HCT116 (cell line): ENCODE results near the gene C1orf105. TPM values are rescaled to one million over a fixed set of nuclear protein-coding genes. Genes with fewer than 3 reads are reported as not detected.

Source experiments
- ATAC-seq: fragments of 200-7000 bp; cut with Tn5 transposase; 2 replicates; pipeline ENCODE4 v1.9.1; 2020; ENCODE audit warnings: mild to moderate bottlenecking, moderate library complexity
- BruUV-seq: library from RNA; stranded (reverse); fragments of 400-500 nt; replicated peaks from 2 replicates; lab custom pipeline; 2021; lab: Mats Ljungman, UMichigan
- CTCF ChIA-PET: fragments of 300-600 bp; sonication (Branson Sonifier 250); formaldehyde crosslinking; loops from one replicate; lab custom pipeline; 2021; ENCODE audit warnings: antibody characterized with exemption; lab: Charles Lee
- POLR2A ChIA-PET: fragments of 300-600, 350-600 bp; sonication (Branson Sonifier 250); formaldehyde crosslinking; loops from one replicate; lab custom pipeline; 2021; ENCODE audit warnings: antibody characterized with exemption; lab: Charles Lee
- RAD21 ChIA-PET, 2 experiments: fragments of 300-600 bp; sonication (Branson Sonifier 250); formaldehyde crosslinking; loops; one replicate each; lab custom pipeline; 2023; ENCODE audit warnings: low total read pairs in 2 of 2; ENCODE audit not compliant: uncharacterized antibody in 2 of 2, unreplicated experiment in 2 of 2, low non-redundant PET in 1 of 2; lab: Charles Lee
- DNase-seq: peaks from one replicate; pipeline ENCODE4 v3.0.0-alpha.2; 2010; ENCODE audit warnings: low read depth, low spot score
- H2AFZ ChIP-seq: fragments of 200-600 bp; shearing (Covaris generic), sonication (generic); 2 replicates; pipeline ENCODE4 v1.6.1; 2017; ENCODE audit warnings: low read depth, mixed run types, mixed read lengths, antibody characterized with exemption, low read length; ENCODE audit not compliant: poor library complexity, severe bottlenecking
- H3K27ac ChIP-seq: 2 replicates; pipeline ENCODE4 v1.5.1; 2012; ENCODE audit warnings: low read depth, low read length
- H3K27me3 ChIP-seq: fragments of 200-600 bp; sonication (generic); 2 replicates; pipeline ENCODE4 v1.6.1; 2016; ENCODE audit warnings: mixed run types, low read length, mixed read lengths; ENCODE audit not compliant: insufficient read depth
- H3K36me3 ChIP-seq, 2 experiments: fragments of 200-500 bp in 1 of 2; fragments of 200-600 bp in 1 of 2; sonication (Bioruptor generic) in 1 of 2; sonication (generic) in 1 of 2; 2 replicates each; pipeline versions ENCODE4 v1.5.1 to v1.6.1; 2014 to 2016; ENCODE audit warnings: low read length in 2 of 2, inconsistent platforms in 1 of 2, mixed read lengths in 1 of 2, mixed run types in 1 of 2; ENCODE audit not compliant: insufficient read depth in 2 of 2, control insufficient read depth in 1 of 2
- H3K4me1 ChIP-seq, 2 experiments: fragments of 200-600 bp in 1 of 2; sonication (generic) in 1 of 2; 2 replicates each; pipeline versions ENCODE4 v1.5.1 to v1.6.1; 2012 to 2017; ENCODE audit warnings: low read length in 2 of 2, inconsistent platforms in 1 of 2, mild to moderate bottlenecking in 1 of 2, mixed read lengths in 1 of 2, mixed run types in 1 of 2, moderate library complexity in 1 of 2; ENCODE audit not compliant: insufficient read depth in 2 of 2, control insufficient read depth in 1 of 2
- H3K4me2 ChIP-seq: fragments of 200-600 bp; sonication (generic); 2 replicates; pipeline ENCODE4 v1.6.1; 2017; ENCODE audit warnings: mixed run types, low read length, mixed read lengths
- H3K4me3 ChIP-seq, 2 experiments: fragments of 200-600 bp in 1 of 2; sonication (generic) in 1 of 2; replicated peaks in 1 of 2; 2 replicates each; pipeline ENCODE4 v1.5.1; 2011 to 2016; ENCODE audit warnings: low read length in 2 of 2, control low read depth in 1 of 2, low read depth in 1 of 2, mild to moderate bottlenecking in 1 of 2, mixed read lengths in 1 of 2, mixed run types in 1 of 2
- H3K79me2 ChIP-seq: fragments of 200-600 bp; sonication (generic); 2 replicates; pipeline ENCODE4 v1.6.1; 2017; ENCODE audit warnings: mild to moderate bottlenecking, mixed run types, low read length, moderate library complexity, mixed read lengths; ENCODE audit not compliant: insufficient read depth
- H3K9ac ChIP-seq: fragments of 200-600 bp; sonication (generic); 2 replicates; pipeline ENCODE4 v1.6.1; 2016; ENCODE audit warnings: low read length, mixed read lengths
- H3K9me2 ChIP-seq: fragments of 200-600 bp; sonication (generic), shearing (Covaris generic); 2 replicates; pipeline ENCODE4 v1.6.1; 2017; ENCODE audit warnings: mixed run types, mild to moderate bottlenecking, moderate library complexity; ENCODE audit not compliant: insufficient read depth
- H3K9me3 ChIP-seq, 2 experiments: fragments of 200-500 bp in 1 of 2; fragments of 200-600 bp in 1 of 2; sonication (Bioruptor generic) in 1 of 2; sonication (generic) in 1 of 2; 2 replicates each; pipeline ENCODE4 v1.6.1; 2014 to 2017; ENCODE audit warnings: low read length in 2 of 2, mixed read lengths in 2 of 2, inconsistent platforms in 1 of 2, low read depth in 1 of 2, mild to moderate bottlenecking in 1 of 2, mixed run types in 1 of 2, moderate library complexity in 1 of 2; ENCODE audit not compliant: control insufficient read depth in 1 of 2, insufficient read depth in 1 of 2
- H4K20me1 ChIP-seq: fragments of 200-600 bp; sonication (generic), shearing (Covaris generic); 2 replicates; pipeline ENCODE4 v1.6.1; 2017; ENCODE audit warnings: mixed run types, mild to moderate bottlenecking, moderate library complexity; ENCODE audit not compliant: insufficient read depth
- CTCF ChIP-seq, 3 experiments: fragments of 200-600 bp in 1 of 3; sonication (generic) in 1 of 3; IDR thresholded peaks in 2 of 3; conservative IDR thresholded peaks in 1 of 3; 2 replicates each; pipeline ENCODE4 v1.5.1; 2012 to 2017; ENCODE audit warnings: low read depth in 2 of 3, low read length in 2 of 3, antibody characterized with exemption in 1 of 3, borderline replicate concordance in 1 of 3, control low read depth in 1 of 3, mild to moderate bottlenecking in 1 of 3, mixed read lengths in 1 of 3, mixed run types in 1 of 3, moderate library complexity in 1 of 3; ENCODE audit not compliant: insufficient read depth in 1 of 3
- ELF1 ChIP-seq: IDR thresholded peaks from 2 replicates; pipeline ENCODE4 v1.6.1; 2012; ENCODE audit warnings: low read depth, borderline replicate concordance
- JUND ChIP-seq: IDR thresholded peaks from 2 replicates; pipeline ENCODE4 v1.6.1; 2012
- MAX ChIP-seq: IDR thresholded peaks from 2 replicates; pipeline ENCODE4 v1.6.1; 2012
- POLR2A ChIP-seq: IDR thresholded peaks from 2 replicates; pipeline ENCODE4 v1.7.0; 2011; ENCODE audit warnings: borderline replicate concordance; ENCODE audit not compliant: insufficient read depth, insufficient read length; ENCODE audit errors: extremely low read depth
- POLR2AphosphoS5 ChIP-seq: IDR thresholded peaks from 2 replicates; pipeline ENCODE4 v1.6.1; 2011; ENCODE audit warnings: mild to moderate bottlenecking, low read depth, low read length, moderate library complexity
- ZBTB33 ChIP-seq: IDR thresholded peaks from 2 replicates; pipeline ENCODE4 v1.6.1; 2011; ENCODE audit warnings: mild to moderate bottlenecking, low read length, moderate library complexity; ENCODE audit not compliant: insufficient replicate concordance; ENCODE audit errors: extremely low read depth
- intact Hi-C: fragments of 100-400 bp; cut with micrococcal nuclease; formaldehyde crosslinking; loops from 2 replicates; pipeline ENCODE4 v1.10.0; 2022
- total RNA-seq: library from RNA; stranded (reverse); gene quantifications from one replicate; pipeline ENCODE4 v1.2.1, GENCODE V29; 2021; ENCODE audit not compliant: unreplicated experiment

C1orf105 gene
- total RNA-seq, 1 experiment from 2014 or later, result not detected

GRCh38 chr1:172453607-172454006 lies 33.1 kb downstream of the C1orf105 start (continued):
- no peak for TF ChIP-seq ZBTB33

GRCh38 chr1:172455451-172455850 lies 35.0 kb downstream of the C1orf105 start:
- RAD21 ChIA-PET, result no interaction called here

More at GRCh38 chr1:172455451-172455850, 35.0 kb downstream of the C1orf105 start:
- Histone ChIP-seq H4K20me1 (no peaks in the 10 kb centered on the region), H3K4me1 (peaks cover 0 to 10% of the 10 kb centered on the region in 2 experiments; a peak in 2 of 4 replicates), H3K36me3 (no peaks in the 10 kb centered on the region), H3K9me3 (no peaks in the 10 kb centered on the region), H3K9ac (no peak overlapping the region), H3K9me2 (no peaks in the 10 kb centered on the region), H3K27ac (no peak overlapping the region), H3K79me2 (no peaks in the 10 kb centered on the region), H3K27me3 (no peaks in the 10 kb centered on the region), H2AFZ (no peak overlapping the region), H3K4me3 (no peak overlapping the region), H3K4me2 (no peak overlapping the region)
- intact Hi-C loops, result no loop called here
- DNase-seq (no peak), ATAC-seq (no peak)
- no TSS peak for BruUV-seq
- ChIA-PET CTCF (no interaction called here), POLR2A (no interaction called here)
- TF ChIP-seq POLR2A (no peak), CTCF (IDR thresholded peaks at IDR 0.05 in 2 of 3, conservative IDR thresholded peaks at IDR 0.05 in 1 of 3; ENCODE audit: borderline replicate concordance in 1 of 3, insufficient read depth in 1 of 3, low read depth in 2 of 3, low read length in 2 of 3) (no peak), ZBTB33 (no peak), MAX (no peak), POLR2AphosphoS5 (no peak), ELF1 (no peak), JUND (no peak)
